Epithelial cell of proximal tubule (primary cell): ENCODE measurements around the gene CIDEC. TPM values are rescaled to one million over a fixed set of nuclear protein-coding genes. Genes with fewer than 3 reads are reported as not detected.

Experiments used
- DNase-seq: peaks from one replicate; pipeline ENCODE4 v3.0.0-alpha.2; 2011; ENCODE audit warnings: low read depth
- H3K4me3 ChIP-seq: 2 replicates; pipeline ENCODE4 v1.5.1; 2011; ENCODE audit warnings: low read depth, mild to moderate bottlenecking, low read length
- total RNA-seq: library from RNA; depleted of rRNA; stranded (reverse); fragments of >200 nt; gene quantifications from 2 replicates; pipeline ENCODE4 v1.2.3, GENCODE V29; 2015
- TF ChIP-seq, protein P1 (sequence below): conservative IDR thresholded peaks from 2 replicates; pipeline ENCODE4 v1.5.1; 2012; ENCODE audit warnings: low read depth, mild to moderate bottlenecking, low read length

The CIDEC gene
- total RNA-seq, 1 donor from 2014 or later, result not detected

DNA sequence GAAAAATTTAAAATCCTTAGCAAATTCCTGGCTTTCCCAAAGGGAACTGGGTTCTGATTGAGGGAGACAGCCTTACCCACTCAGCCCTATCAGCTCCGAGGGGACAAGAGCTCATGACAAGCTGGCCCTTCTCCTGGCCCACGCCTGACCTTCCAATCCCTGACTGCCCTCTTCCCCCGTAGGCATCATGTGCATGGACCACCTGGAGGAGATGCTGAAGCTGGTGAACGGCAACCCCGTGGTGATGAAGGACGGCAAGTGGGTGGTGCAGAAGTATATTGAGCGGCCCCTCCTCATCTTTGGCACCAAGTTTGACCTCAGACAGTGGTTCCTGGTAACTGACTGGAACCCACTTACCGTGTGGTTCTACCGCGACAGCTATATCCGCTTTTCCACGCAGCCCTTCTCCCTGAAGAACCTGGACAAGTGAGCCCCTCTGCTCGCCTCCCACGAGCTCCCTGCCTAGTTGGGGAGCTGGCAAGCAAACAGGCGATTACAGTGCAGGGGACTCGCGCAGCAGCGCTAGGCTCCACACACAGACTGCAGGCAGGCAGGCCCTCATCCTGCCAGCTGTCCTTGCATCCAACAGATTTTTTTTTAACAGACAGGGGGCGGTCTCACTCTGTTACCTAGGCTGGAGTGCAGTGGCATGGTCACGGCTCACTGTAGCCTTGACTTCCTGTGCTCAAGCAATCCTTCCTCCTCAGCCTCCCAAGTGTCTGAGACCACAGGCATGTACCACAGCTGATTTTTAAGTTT lies 53.1 kb downstream of the CIDEC start:
- no peak overlapping the region for H3K4me3 ChIP-seq
- DNase-seq, result no peak
- TF ChIP-seq, protein P1, sequence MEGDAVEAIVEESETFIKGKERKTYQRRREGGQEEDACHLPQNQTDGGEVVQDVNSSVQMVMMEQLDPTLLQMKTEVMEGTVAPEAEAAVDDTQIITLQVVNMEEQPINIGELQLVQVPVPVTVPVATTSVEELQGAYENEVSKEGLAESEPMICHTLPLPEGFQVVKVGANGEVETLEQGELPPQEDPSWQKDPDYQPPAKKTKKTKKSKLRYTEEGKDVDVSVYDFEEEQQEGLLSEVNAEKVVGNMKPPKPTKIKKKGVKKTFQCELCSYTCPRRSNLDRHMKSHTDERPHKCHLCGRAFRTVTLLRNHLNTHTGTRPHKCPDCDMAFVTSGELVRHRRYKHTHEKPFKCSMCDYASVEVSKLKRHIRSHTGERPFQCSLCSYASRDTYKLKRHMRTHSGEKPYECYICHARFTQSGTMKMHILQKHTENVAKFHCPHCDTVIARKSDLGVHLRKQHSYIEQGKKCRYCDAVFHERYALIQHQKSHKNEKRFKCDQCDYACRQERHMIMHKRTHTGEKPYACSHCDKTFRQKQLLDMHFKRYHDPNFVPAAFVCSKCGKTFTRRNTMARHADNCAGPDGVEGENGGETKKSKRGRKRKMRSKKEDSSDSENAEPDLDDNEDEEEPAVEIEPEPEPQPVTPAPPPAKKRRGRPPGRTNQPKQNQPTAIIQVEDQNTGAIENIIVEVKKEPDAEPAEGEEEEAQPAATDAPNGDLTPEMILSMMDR, result peak; percentile 41

DNA sequence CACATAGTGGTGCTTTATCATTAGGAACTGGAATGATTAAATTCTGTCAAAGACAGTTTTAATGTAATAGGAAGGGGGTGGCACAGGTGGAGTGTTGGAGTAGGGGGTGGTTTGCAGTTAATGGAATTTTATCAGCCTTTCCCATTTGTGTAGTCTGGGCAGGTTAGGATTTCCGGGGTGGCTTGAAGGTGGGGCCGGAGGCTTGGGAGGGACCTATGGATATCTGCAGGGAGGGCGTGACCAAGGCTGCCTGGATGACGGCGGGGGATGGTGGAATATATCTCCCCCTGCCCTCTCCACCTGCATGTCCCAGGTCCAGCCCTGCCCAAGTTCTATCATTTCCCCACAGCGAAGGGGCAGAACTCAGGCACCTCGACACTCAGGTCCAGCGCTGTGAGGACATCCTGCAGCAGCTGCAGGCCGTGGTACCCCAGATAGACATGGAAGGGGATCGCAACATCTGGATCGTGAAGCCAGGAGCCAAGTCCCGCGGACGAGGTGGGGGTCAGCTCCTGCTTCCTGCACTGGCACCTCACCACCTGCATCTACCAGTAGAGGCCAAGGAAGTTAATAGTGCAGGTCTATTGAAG lies 54.5 kb downstream of the CIDEC start:
- no peak for DNase-seq
- H3K4me3 ChIP-seq, result no peak overlapping the region
- TF ChIP-seq, protein P1, result no peak

DNA sequence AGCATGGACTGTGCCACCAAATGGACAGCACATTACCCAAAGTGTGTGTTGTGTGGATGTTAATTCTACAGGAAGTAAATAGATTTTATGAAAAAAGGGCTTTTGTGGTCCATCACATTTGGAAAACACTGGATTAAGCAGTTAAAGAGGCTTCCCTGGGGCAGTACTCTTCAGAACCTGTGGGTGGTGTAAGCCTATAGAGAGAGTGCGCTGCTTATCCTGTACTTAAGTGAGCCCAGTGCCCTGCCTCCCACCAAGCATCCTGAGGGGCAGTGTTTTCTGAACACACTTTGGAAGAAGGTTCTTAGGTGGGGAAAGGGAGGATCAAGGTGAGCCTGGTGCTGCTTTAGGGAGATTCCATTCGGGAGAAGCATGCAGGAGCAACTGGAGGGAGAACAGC lies 59.1 kb downstream of the CIDEC start:
- no peak overlapping the region for H3K4me3 ChIP-seq
- DNase-seq, result no peak
- TF ChIP-seq, protein P1, result peak; percentile 39

DNA sequence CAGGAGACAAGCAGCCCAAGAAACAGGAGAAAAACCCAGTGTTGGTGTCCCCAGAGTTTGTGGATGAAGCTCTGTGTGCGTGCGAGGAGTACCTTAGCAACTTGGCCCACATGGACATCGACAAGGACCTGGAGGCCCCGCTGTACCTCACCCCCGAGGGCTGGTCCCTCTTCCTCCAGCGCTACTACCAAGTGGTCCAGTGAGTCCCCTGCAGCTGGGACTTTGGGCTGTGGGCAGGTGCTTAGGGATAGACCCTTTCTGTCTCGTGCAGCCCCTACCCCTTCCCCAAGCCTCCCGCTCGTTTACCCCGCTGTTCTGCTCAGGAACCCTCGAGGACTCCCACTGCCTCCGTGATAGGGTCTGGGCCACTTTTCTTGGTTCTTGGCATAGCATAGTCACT lies 59.5 kb downstream of the CIDEC start:
- H3K4me3 ChIP-seq, result no peak overlapping the region
- TF ChIP-seq, protein P1, result no peak
- DNase-seq, result no peak

DNA sequence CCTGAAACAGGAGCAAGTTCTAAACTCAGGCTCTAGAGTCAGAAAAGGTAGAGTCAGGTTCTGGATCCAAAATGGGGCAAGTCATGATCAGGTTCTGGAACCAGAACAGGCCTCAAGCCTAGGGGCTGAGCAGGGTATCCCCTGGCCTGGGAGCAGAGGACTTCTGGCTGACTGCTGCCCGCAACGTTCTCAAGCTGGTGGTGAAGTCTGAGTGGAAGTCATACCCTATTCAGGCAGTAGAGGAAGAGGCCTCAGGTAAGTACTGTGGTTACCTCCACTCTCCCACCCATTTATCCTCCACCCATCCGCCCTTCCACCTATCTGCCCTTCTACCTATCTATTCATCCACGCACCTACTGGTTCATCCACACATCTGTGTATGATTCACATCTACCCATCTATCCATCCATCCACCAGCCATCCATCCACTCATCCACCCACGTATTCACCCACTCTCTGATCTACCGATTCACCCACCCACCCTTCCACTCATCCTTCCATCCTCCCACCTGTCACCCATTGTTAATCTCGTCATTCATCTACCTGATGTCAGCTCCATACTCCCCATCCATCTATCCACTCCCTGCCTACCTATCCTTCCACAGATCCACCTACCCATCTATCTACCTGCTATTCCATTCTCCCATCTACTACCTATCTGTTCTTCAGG lies 61.3 kb downstream of the CIDEC start:
- DNase-seq, result no peak
- TF ChIP-seq, protein P1, result no peak
- no peak overlapping the region for H3K4me3 ChIP-seq

DNA sequence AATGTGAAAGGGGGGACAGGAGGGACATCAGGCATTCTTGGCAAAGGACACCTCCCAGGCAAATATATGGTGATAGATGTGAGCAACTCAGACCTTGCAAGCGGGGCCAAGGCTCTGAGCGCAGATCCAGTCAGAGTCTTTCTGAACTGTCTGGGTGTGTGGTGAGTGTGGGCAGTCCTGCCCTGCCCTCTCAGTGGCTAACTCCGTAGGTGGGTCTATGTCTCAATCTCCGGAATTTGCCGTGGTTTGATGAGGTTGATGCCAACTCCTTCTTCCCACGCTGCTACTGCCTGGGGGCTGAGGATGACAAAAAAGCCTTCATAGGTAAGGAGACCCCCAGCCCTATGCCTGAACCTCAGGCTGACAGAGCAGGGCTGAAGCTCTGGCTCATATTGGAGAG lies 62.6 kb downstream of the CIDEC start:
- H3K4me3 ChIP-seq, result no peak overlapping the region
- TF ChIP-seq, protein P1, result no peak
- no peak for DNase-seq

Other genes with a start within 250 kb of the CIDEC start
- gene MTMR14, start 230.7 kb downstream of the CIDEC start, total RNA-seq, result 25.5 and 28.9 TPM in 2 replicates
- gene CPNE9, start 176.4 kb downstream of the CIDEC start, total RNA-seq, result not detected in 2 replicates
- 15.2 and 15.7 TPM in 2 replicates for gene BRPF1, start 148.5 kb downstream of the CIDEC start, total RNA-seq
- gene OGG1, start 130.3 kb downstream of the CIDEC start, total RNA-seq, result 22.0 and 27.4 TPM in 2 replicates
- 40.1 and 41.0 TPM in 2 replicates for gene CAMK1, start 110.3 kb downstream of the CIDEC start, total RNA-seq
- gene TADA3, start 87.8 kb downstream of the CIDEC start, total RNA-seq, result 54.7 and 73.9 TPM in 2 replicates
- gene ARPC4, start 87.2 kb downstream of the CIDEC start, total RNA-seq, result 153 and 296 TPM in 2 replicates
- gene TTLL3, start 70.0 kb downstream of the CIDEC start, total RNA-seq, result 5.3 and 9.7 TPM in 2 replicates
- 45.1 and 71.8 TPM in 2 replicates for gene RPUSD3, start 36.2 kb downstream of the CIDEC start, total RNA-seq
- 27.8 and 39.1 TPM in 2 replicates for gene JAGN1, start 10.4 kb upstream of the CIDEC start, total RNA-seq
- gene IL17RE, start 22.6 kb upstream of the CIDEC start, total RNA-seq, result 4.1 and 4.8 TPM in 2 replicates
- gene IL17RC, start 36.8 kb upstream of the CIDEC start, total RNA-seq, result 33.2 and 35.3 TPM in 2 replicates
- 20.5 and 36.6 TPM in 2 replicates for gene CRELD1, start 53.6 kb upstream of the CIDEC start, total RNA-seq
- gene PRRT3, start 72.2 kb upstream of the CIDEC start, total RNA-seq, result 1.3 and 2.4 TPM in 2 replicates
- gene EMC3, start 106.6 kb upstream of the CIDEC start, total RNA-seq, result 32.1 and 51.0 TPM in 2 replicates
- gene FANCD2, start 146.2 kb upstream of the CIDEC start, total RNA-seq, result 25.9 and 40.7 TPM in 2 replicates
- gene FANCD2OS, start 228.0 kb upstream of the CIDEC start, total RNA-seq, result not detected in 2 replicates
- 97.2 and 176 TPM in 2 replicates for gene BRK1, start 235.4 kb upstream of the CIDEC start, total RNA-seq